Peyer's patch (tissue), 4 donors: ENCODE data around the gene MCF2L2. TPM values are rescaled to one million over a fixed set of nuclear protein-coding genes. Genes with fewer than 3 reads are reported as not detected.
"Not testable (repeated sequence)": the region's sequence is repeated elsewhere in the genome, so short reads cannot be mapped to it uniquely, and the experiment has no call there.

Experiments
- DNase-seq, 3 donors: peaks; one replicate each; pipeline ENCODE4 v3.0.0-alpha.2; 2017 to 2019
- H3K27ac ChIP-seq, 4 donors: fragments of 200-600 bp; sonication (generic); one replicate each; pipeline ENCODE4 v1.5.1; 2016 to 2019
- H3K27me3 ChIP-seq, 2 donors: fragments of 200-600 bp; sonication (generic); one replicate each; pipeline ENCODE4 v1.5.1; 2019
- H3K36me3 ChIP-seq, 3 donors: fragments of 200-600 bp; sonication (generic); one replicate each; pipeline ENCODE4 v1.5.1; 2016 to 2019
- H3K4me1 ChIP-seq, 4 donors: fragments of 200-600 bp; sonication (generic); one replicate each; pipeline ENCODE4 v1.5.1; 2016 to 2019
- H3K4me3 ChIP-seq, 4 donors: fragments of 200-600 bp; sonication (generic); 1 replicate in 3 of 4; 2 replicates in 1 of 4; pipeline ENCODE4 v1.5.1; 2016 to 2019; ENCODE audit warnings: mild to moderate bottlenecking in 1 of 4
- H3K9me3 ChIP-seq, 4 donors: fragments of 200-600 bp; sonication (generic); one replicate each; pipeline ENCODE4 v1.5.1; 2016 to 2019; ENCODE audit warnings: mild to moderate bottlenecking in 1 of 4
- CTCF ChIP-seq, 6 experiments: fragments of 450-650 bp in 4 of 6; fragments of 200-600 bp in 2 of 6; sonication (generic) in 1 of 6; IDR thresholded peaks; one replicate each; pipeline ENCODE4 v1.5.1; 2017 to 2019; ENCODE audit warnings: antibody characterized with exemption in 6 of 6, mild to moderate bottlenecking in 3 of 6, moderate library complexity in 1 of 6
- POLR2A ChIP-seq, 2 donors: fragments of 450-650 bp; IDR thresholded peaks; one replicate each; pipeline ENCODE4 v1.5.1; 2017; ENCODE audit warnings: antibody characterized with exemption in 2 of 2, mild to moderate bottlenecking in 2 of 2, moderate library complexity in 2 of 2
- total RNA-seq, 4 donors: library from RNA; depleted of rRNA; stranded (reverse); fragments of >200 nt; gene quantifications; one replicate each; pipeline ENCODE4 v1.1.0, GENCODE V29; 2016

MCF2L2 gene
- total RNA-seq, 4 donors from 2014 or later, result 0.67 to 12.4 (median 1.1) TPM

- peaks cover 0 to 17% (median 6%) of the 10 kb centered on the region in 4 donors for H3K9me3 ChIP-seq
- peak in 1 of 3 donors; percentile 80 for DNase-seq
- H3K4me1 ChIP-seq, result peaks cover 0 to 4% (median 0%) of the 10 kb centered on the region in 4 donors
- no peaks in the 10 kb centered on the region for H3K36me3 ChIP-seq
- no peak for TF ChIP-seq POLR2A (IDR thresholded peaks at IDR 0.05)
- no peak for TF ChIP-seq CTCF (IDR thresholded peaks at IDR 0.05)
- no peaks in the 10 kb centered on the region for H3K27me3 ChIP-seq
- H3K4me3 ChIP-seq, result no peak overlapping the region
- H3K27ac ChIP-seq, result peak overlapping the region in 3 of 4 donors; percentile 15 to 90 (median 79)
These were observed 184.2 kb downstream of the MCF2L2 start for GRCh38 chr3:183244219-183244618.

- Histone ChIP-seq H3K9me3 (peaks cover 0 to 17% (median 6%) of the 10 kb centered on the region in 4 donors), H3K27ac (no peak overlapping the region), H3K4me1 (peaks cover 0 to 4% (median 0%) of the 10 kb centered on the region in 4 donors), H3K36me3 (no peaks in the 10 kb centered on the region), H3K27me3 (no peaks in the 10 kb centered on the region), H3K4me3 (no peak overlapping the region)
- TF ChIP-seq POLR2A (IDR thresholded peaks at IDR 0.05) (no peak), CTCF (IDR thresholded peaks at IDR 0.05) (no peak)
- DNase-seq, result no peak
These were observed 186.0 kb downstream of the MCF2L2 start for GRCh38 chr3:183242431-183242830.

- no peak for DNase-seq
- no peak for TF ChIP-seq CTCF (IDR thresholded peaks at IDR 0.05)
- TF ChIP-seq POLR2A (IDR thresholded peaks at IDR 0.05), result no peak
- no peaks in the 10 kb centered on the region for H3K4me1 ChIP-seq
- no peak overlapping the region for H3K27ac ChIP-seq
- no peaks in the 10 kb centered on the region for H3K36me3 ChIP-seq
- no peaks in the 10 kb centered on the region for H3K27me3 ChIP-seq
- H3K4me3 ChIP-seq, result no peak overlapping the region
- peaks cover 0 to 17% (median 6%) of the 10 kb centered on the region in 4 donors for H3K9me3 ChIP-seq
These were observed 189.4 kb downstream of the MCF2L2 start for GRCh38 chr3:183239046-183239445.

GRCh38 chr3:183233966-183234365, 194.5 kb downstream of the MCF2L2 start:
- no peak for TF ChIP-seq POLR2A (IDR thresholded peaks at IDR 0.05)
- TF ChIP-seq CTCF (IDR thresholded peaks at IDR 0.05), result no peak
- H3K9me3 ChIP-seq, result no peaks in the 10 kb centered on the region
- no peak overlapping the region for H3K4me3 ChIP-seq
- H3K4me1 ChIP-seq, result no peaks in the 10 kb centered on the region
- no peaks in the 10 kb centered on the region for H3K27me3 ChIP-seq
- DNase-seq, result no peak
- H3K27ac ChIP-seq, result no peak overlapping the region
- H3K36me3 ChIP-seq, result no peaks in the 10 kb centered on the region

- DNase-seq, result no peak
- no peak overlapping the region for H3K4me3 ChIP-seq
- H3K4me1 ChIP-seq, result no peaks in the 10 kb centered on the region
- H3K36me3 ChIP-seq, result no peaks in the 10 kb centered on the region
- H3K9me3 ChIP-seq, result no peaks in the 10 kb centered on the region
- no peaks in the 10 kb centered on the region for H3K27me3 ChIP-seq
- no peak overlapping the region for H3K27ac ChIP-seq
- TF ChIP-seq CTCF (IDR thresholded peaks at IDR 0.05) (no peak), POLR2A (IDR thresholded peaks at IDR 0.05) (no peak)
These were observed 197.6 kb downstream of the MCF2L2 start for GRCh38 chr3:183230826-183231225.

GRCh38 chr3:183230251-183230650, 198.2 kb downstream of the MCF2L2 start:
- not testable (repeated sequence) for H3K9me3 ChIP-seq, H3K4me3 ChIP-seq, H3K27me3 ChIP-seq, H3K4me1 ChIP-seq, H3K27ac ChIP-seq, H3K36me3 ChIP-seq, DNase-seq
